ENCODE measurements around the gene RXRA. TPM values are rescaled to one million over a fixed set of nuclear protein-coding genes. Genes with fewer than 3 reads are reported as not detected.

RXRA gene
- polyA plus RNA-seq, 3 donors = 15.8 to 91.0 (median 23.2) TPM

GRCh38 chr9:134383148-134383547 lies 56.9 kb downstream of the RXRA start:
- peaks cover 92 to 99% of the 10 kb centered on the region in 2 donors for H3K4me1 ChIP-seq (ENCODE audit: control insufficient read depth in 1 of 2, insufficient read depth in 2 of 2, low read length in 2 of 2)

GRCh38 chr9:134384811-134385479 lies 58.7 kb downstream of the RXRA start:
- H3K4me3 ChIP-seq (replicated peaks in 1 of 3; ENCODE audit: low read depth in 2 of 3, low read length in 3 of 3) = peak overlapping the region in 1 of 3 experiments; percentile 32
- Mint-ChIP-seq H3K4me3 (peak overlapping the region in 1 of 2 donors; percentile 57), H3K27ac (peak overlapping the region; percentile 13 to 80 (median 48)), H3K36me3 (peaks cover 25 to 66% of the 10 kb centered on the region in 2 donors), H3K9me3 (peaks cover 0 to 3% (median 0%) of the 10 kb centered on the region in 7 donors), H3K4me1 (peaks cover 93% of the 10 kb centered on the region), H3K27me3 (ENCODE audit: low read depth in 3 of 3) (peaks cover 0 to 3% (median 2%) of the 10 kb centered on the region in 3 donors)
- H3K9ac ChIP-seq (ENCODE audit: insufficient read depth, low read length, poor library complexity, severe bottlenecking) = peak overlapping the region; percentile 40
- no peaks in the 10 kb centered on the region for H3K27me3 ChIP-seq (ENCODE audit: control insufficient read depth in 2 of 2, insufficient read depth in 2 of 2, low read length in 2 of 2)
- no peaks in the 10 kb centered on the region for H3K9me3 ChIP-seq (replicated peaks in 1 of 2; ENCODE audit: control insufficient read depth in 1 of 2, insufficient read depth in 1 of 2, low read length in 2 of 2)
- intact Hi-C loops (cut with micrococcal nuclease) = no loop called here
- peak overlapping the region; percentile 48 to 70 for H3K27ac ChIP-seq (ENCODE audit: low read depth in 1 of 2, low read length in 2 of 2)
- TF ChIP-seq CTCF (IDR thresholded peaks at IDR 0.05) = no peak
- peaks cover 10 to 26% of the 10 kb centered on the region in 2 donors for H3K36me3 ChIP-seq (replicated peaks in 1 of 2; ENCODE audit: control insufficient read depth in 1 of 2, insufficient read depth in 2 of 2, low read length in 2 of 2)
- peaks cover 100% of the 10 kb centered on the region for H4K20me1 ChIP-seq (ENCODE audit: insufficient read depth, low read length)
- 54% methylated on average over 16 of the region's 19 CpGs for WGBS (ENCODE audit: insufficient coverage)
- peaks cover 100% of the 10 kb centered on the region for H3K79me2 ChIP-seq (ENCODE audit: insufficient read depth, low read length)
- H2AFZ ChIP-seq (ENCODE audit: insufficient read depth, low read depth, low read length, poor library complexity, severe bottlenecking) = no peak overlapping the region
- H3K4me1 ChIP-seq (ENCODE audit: control insufficient read depth in 1 of 2, insufficient read depth in 2 of 2, low read length in 2 of 2) = peaks cover 91 to 99% of the 10 kb centered on the region in 2 donors
- H3K4me2 ChIP-seq (replicated peaks; ENCODE audit: extremely low read depth, low read length, poor library complexity, severe bottlenecking) = peak overlapping the region; percentile 46
- DNase-seq = peak; percentile 46 to 53 (median 53)

More at GRCh38 chr9:134383148-134383547, 56.9 kb downstream of the RXRA start:
- WGBS (ENCODE audit: insufficient coverage) = 100% methylated on average over 3 of the region's 6 CpGs
- Mint-ChIP-seq H3K4me3 (no peak overlapping the region), H3K27me3 (ENCODE audit: low read depth in 3 of 3) (peaks cover 2% of the 10 kb centered on the region in 3 donors), H3K27ac (peak overlapping the region in 5 of 7 donors; percentile 7 to 87 (median 64)), H3K4me1 (peaks cover 90% of the 10 kb centered on the region), H3K9me3 (peaks cover 0 to 3% (median 0%) of the 10 kb centered on the region in 7 donors), H3K36me3 (peaks cover 21 to 63% of the 10 kb centered on the region in 2 donors)
- H3K36me3 ChIP-seq (replicated peaks in 1 of 2; ENCODE audit: control insufficient read depth in 1 of 2, insufficient read depth in 2 of 2, low read length in 2 of 2) = peaks cover 17 to 28% of the 10 kb centered on the region in 2 donors
- DNase-seq = no peak
- no peak overlapping the region for H2AFZ ChIP-seq (ENCODE audit: insufficient read depth, low read depth, low read length, poor library complexity, severe bottlenecking)
- no peak for TF ChIP-seq CTCF (IDR thresholded peaks at IDR 0.05)
- peaks cover 100% of the 10 kb centered on the region for H3K79me2 ChIP-seq (ENCODE audit: insufficient read depth, low read length)
- no peak overlapping the region for H3K4me2 ChIP-seq (replicated peaks; ENCODE audit: extremely low read depth, low read length, poor library complexity, severe bottlenecking)
- H3K27ac ChIP-seq (ENCODE audit: low read depth in 1 of 2, low read length in 2 of 2) = peak overlapping the region; percentile 48 to 70
- no peak overlapping the region for H3K4me3 ChIP-seq (replicated peaks in 1 of 3; ENCODE audit: low read depth in 2 of 3, low read length in 3 of 3)
- intact Hi-C loops (cut with micrococcal nuclease) = no loop called here
- peaks cover 100% of the 10 kb centered on the region for H4K20me1 ChIP-seq (ENCODE audit: insufficient read depth, low read length)
- H3K9ac ChIP-seq (ENCODE audit: insufficient read depth, low read length, poor library complexity, severe bottlenecking) = no peak overlapping the region
- H3K27me3 ChIP-seq (ENCODE audit: control insufficient read depth in 2 of 2, insufficient read depth in 2 of 2, low read length in 2 of 2) = no peaks in the 10 kb centered on the region
- H3K9me3 ChIP-seq (replicated peaks in 1 of 2; ENCODE audit: control insufficient read depth in 1 of 2, insufficient read depth in 1 of 2, low read length in 2 of 2) = no peaks in the 10 kb centered on the region
